K562 treated with DMSO at 1 percent for 4 hours (cell line): ENCODE data around the gene DUS4L. TPM values are rescaled to one million over a fixed set of nuclear protein-coding genes. Genes with fewer than 3 reads are reported as not detected.

ENCODE experiments used
- total RNA-seq: library from RNA; unstranded; fragments of 300-600 nt; gene quantifications from 2 replicates; pipeline ENCODE4 v1.2.3, GENCODE V29; 2022; ENCODE audit not compliant: insufficient read depth

The DUS4L gene
- total RNA-seq, result 6.1 and 8.4 TPM in 2 replicates

GRCh38 chr7:107563775-107564552 lies at the start of gene DUS4L, which contains the start of gene COG5:
Gene DUS4L, plus strand, starts transcription at chr7:107563971. Its CDS starts 3,100 bp downstream, at chr7:107567071.
Gene COG5, minus strand, starts transcription at chr7:107563920. Its CDS starts 24 bp downstream, at chr7:107563896.

DNA sequence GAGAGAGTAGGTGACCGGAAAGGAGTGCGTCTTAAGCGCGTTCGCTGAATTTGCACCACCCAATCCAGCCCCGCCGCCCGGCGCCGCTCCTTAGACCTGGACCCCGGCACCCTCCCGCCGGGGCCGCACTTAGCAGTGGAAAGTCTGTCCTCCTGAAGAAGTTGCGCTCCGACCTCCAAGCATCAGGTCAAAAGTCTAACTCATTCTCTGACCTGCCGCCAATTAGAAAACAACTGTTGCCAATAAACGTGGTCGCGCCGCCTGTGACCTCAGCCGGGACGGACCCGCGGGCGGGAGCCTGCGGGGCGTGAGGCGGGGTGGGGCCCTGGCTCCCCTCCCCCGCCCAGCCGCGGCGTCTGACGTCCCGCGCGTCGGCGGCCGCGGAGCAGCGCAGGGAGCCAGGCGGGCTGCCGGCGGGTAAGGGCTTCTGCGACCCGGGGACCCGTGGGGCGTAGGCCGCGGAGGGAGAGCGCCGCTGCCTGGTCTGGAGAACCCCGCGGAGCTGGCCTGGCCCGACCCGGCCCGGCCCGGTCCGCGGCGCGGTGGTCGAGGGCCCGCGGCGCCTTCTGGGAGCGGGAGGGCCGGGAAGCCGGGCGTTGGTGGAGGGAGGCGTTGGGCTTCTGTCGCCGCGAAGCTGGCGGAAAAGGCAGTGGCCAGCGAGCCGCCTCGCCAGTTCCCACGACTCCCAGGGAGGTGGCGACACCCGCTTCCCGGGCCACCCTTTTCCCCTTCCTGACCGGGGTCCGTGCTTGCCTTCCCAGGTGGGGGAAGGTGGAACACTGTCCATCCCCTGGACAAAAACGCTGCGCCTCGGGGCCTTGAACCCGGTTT lies 16.3 kb downstream of the DUS4L start, which contains the start of gene BCAP29:
BCAP29 (plus strand) TSS at position 362 of the 831 bp plus-strand sequence. CDS start 527 bp downstream, outside the sequence.

Other genes starting within 250 kb of the DUS4L start
- gene GPR22, start 93.9 kb upstream of the DUS4L start, total RNA-seq, result not detected in 2 replicates
- 23.6 and 24.5 TPM in 2 replicates for gene COG5, start 51 bp upstream of the DUS4L start, total RNA-seq
- gene BCAP29, start 16.3 kb downstream of the DUS4L start, total RNA-seq, result 67.8 and 78.3 TPM in 2 replicates
- gene SLC26A4, start 96.9 kb downstream of the DUS4L start, total RNA-seq, result 0.45 and 1.3 TPM in 2 replicates
- gene CBLL1, start 180.2 kb downstream of the DUS4L start, total RNA-seq, result 27.7 and 40.2 TPM in 2 replicates
- gene SLC26A3, start 239.3 kb downstream of the DUS4L start, total RNA-seq, result not detected in 2 replicates